ENCODE data around the gene BEGAIN. TPM values are rescaled to one million over a fixed set of nuclear protein-coding genes. Genes with fewer than 3 reads are reported as not detected.

The BEGAIN gene
- total RNA-seq, 1 donor from 2014 or later = 1.6 TPM

GRCh38 chr14:100580316-100581227 lies 6.6 kb downstream of the BEGAIN start:
- Mint-ChIP-seq H3K4me3 (ENCODE audit: unreplicated experiment) (no peak overlapping the region), H3K36me3 (ENCODE audit: low read depth, unreplicated experiment) (peaks cover 4% of the 10 kb centered on the region), H3K27me3 (ENCODE audit: unreplicated experiment) (peaks cover 9% of the 10 kb centered on the region), H3K27ac (ENCODE audit: unreplicated experiment) (no peak overlapping the region), H3K4me1 (ENCODE audit: unreplicated experiment) (no peaks in the 10 kb centered on the region), H3K9me3 (ENCODE audit: unreplicated experiment) (no peaks in the 10 kb centered on the region)
- no peak for TF ChIP-seq CTCF (IDR thresholded peaks at IDR 0.05; ENCODE audit: unreplicated experiment)
- DNase-seq (ENCODE audit: low spot score) = no peak

- peaks cover 4% of the 10 kb centered on the region for H3K36me3 Mint-ChIP-seq (ENCODE audit: low read depth, unreplicated experiment)
- TF ChIP-seq CTCF (IDR thresholded peaks at IDR 0.05; ENCODE audit: unreplicated experiment) = no peak
- no peak overlapping the region for H3K4me3 Mint-ChIP-seq (ENCODE audit: unreplicated experiment)
- DNase-seq (ENCODE audit: low spot score) = no peak
- no peaks in the 10 kb centered on the region for H3K4me1 Mint-ChIP-seq (ENCODE audit: unreplicated experiment)
- peaks cover 3% of the 10 kb centered on the region for H3K27me3 Mint-ChIP-seq (ENCODE audit: unreplicated experiment)
- H3K9me3 Mint-ChIP-seq (ENCODE audit: unreplicated experiment) = no peaks in the 10 kb centered on the region
- H3K27ac Mint-ChIP-seq (ENCODE audit: unreplicated experiment) = no peak overlapping the region
Measured at GRCh38 chr14:100578552-100578951, 8.7 kb downstream of the BEGAIN start.

GRCh38 chr14:100577986-100578431 lies 9.2 kb downstream of the BEGAIN start:
- H3K4me3 Mint-ChIP-seq (ENCODE audit: unreplicated experiment) = no peak overlapping the region
- no peak overlapping the region for H3K27ac Mint-ChIP-seq (ENCODE audit: unreplicated experiment)
- H3K36me3 Mint-ChIP-seq (ENCODE audit: low read depth, unreplicated experiment) = peaks cover under 1% of the 10 kb centered on the region
- H3K4me1 Mint-ChIP-seq (ENCODE audit: unreplicated experiment) = no peaks in the 10 kb centered on the region
- no peak for DNase-seq (ENCODE audit: low spot score)
- no peaks in the 10 kb centered on the region for H3K9me3 Mint-ChIP-seq (ENCODE audit: unreplicated experiment)
- TF ChIP-seq CTCF (IDR thresholded peaks at IDR 0.05; ENCODE audit: unreplicated experiment) = no peak
- peaks cover 2% of the 10 kb centered on the region for H3K27me3 Mint-ChIP-seq (ENCODE audit: unreplicated experiment)

GRCh38 chr14:100577321-100577985 lies 9.8 kb downstream of the BEGAIN start:
- no peak overlapping the region for H3K4me3 Mint-ChIP-seq (ENCODE audit: unreplicated experiment)
- DNase-seq (ENCODE audit: low spot score) = no peak
- H3K4me1 Mint-ChIP-seq (ENCODE audit: unreplicated experiment) = peaks cover 3% of the 10 kb centered on the region
- no peaks in the 10 kb centered on the region for H3K27me3 Mint-ChIP-seq (ENCODE audit: unreplicated experiment)
- no peak for TF ChIP-seq CTCF (IDR thresholded peaks at IDR 0.05; ENCODE audit: unreplicated experiment)
- no peak overlapping the region for H3K27ac Mint-ChIP-seq (ENCODE audit: unreplicated experiment)
- H3K9me3 Mint-ChIP-seq (ENCODE audit: unreplicated experiment) = no peaks in the 10 kb centered on the region
- no peaks in the 10 kb centered on the region for H3K36me3 Mint-ChIP-seq (ENCODE audit: low read depth, unreplicated experiment)
